Karpas-422 (cell line): ENCODE data around the gene PLOD3. TPM values are rescaled to one million over a fixed set of nuclear protein-coding genes. Genes with fewer than 3 reads are reported as not detected.

Experiments
- DNase-seq: peaks from one replicate; pipeline ENCODE4 v3.0.0-alpha.2; 2015
- H2AFZ ChIP-seq: fragments of 200-600 bp; sonication (generic); 2 replicates; pipeline ENCODE4 v1.6.1; 2014; ENCODE audit warnings: antibody characterized with exemption, low read length, mixed read lengths
- H3K27ac ChIP-seq: fragments of 200-600 bp; sonication (generic); 2 replicates; pipeline ENCODE4 v1.5.1; 2014; ENCODE audit warnings: mild to moderate bottlenecking, low read length, moderate library complexity
- H3K27me3 ChIP-seq: fragments of 200-600 bp; sonication (generic); 2 replicates; pipeline ENCODE4 v1.6.1; 2014; ENCODE audit warnings: low read length, mixed read lengths
- H3K36me3 ChIP-seq: fragments of 200-600 bp; sonication (generic); 2 replicates; pipeline ENCODE4 v1.6.1; 2014; ENCODE audit warnings: low read length, mixed read lengths; ENCODE audit not compliant: insufficient read depth
- H3K4me1 ChIP-seq: fragments of 200-600 bp; sonication (generic); 2 replicates; pipeline ENCODE4 v1.6.1; 2014; ENCODE audit warnings: mild to moderate bottlenecking, low read length, mixed read lengths
- H3K4me2 ChIP-seq: fragments of 200-600 bp; sonication (generic); 2 replicates; pipeline ENCODE4 v1.6.1; 2014; ENCODE audit warnings: low read length, low read depth, mild to moderate bottlenecking; ENCODE audit not compliant: poor library complexity, severe bottlenecking
- H3K4me3 ChIP-seq: fragments of 200-600 bp; sonication (generic); 2 replicates; pipeline ENCODE4 v1.5.1; 2014; ENCODE audit warnings: mild to moderate bottlenecking, antibody characterized with exemption, low read length, mixed read lengths
- H3K79me2 ChIP-seq: fragments of 200-600 bp; sonication (generic); 2 replicates; pipeline ENCODE4 v1.6.1; 2014; ENCODE audit warnings: mild to moderate bottlenecking, low read length, mixed read lengths
- H3K9ac ChIP-seq: fragments of 200-600 bp; sonication (generic); 2 replicates; pipeline ENCODE4 v1.6.0; 2014; ENCODE audit warnings: low read length
- H3K9me2 ChIP-seq: fragments of 200-600 bp; sonication (generic), shearing (Covaris generic); replicated peaks from 2 replicates; pipeline ENCODE4 v1.6.0; 2014; ENCODE audit warnings: mild to moderate bottlenecking, low read length, moderate library complexity; ENCODE audit not compliant: insufficient read depth
- H3K9me3 ChIP-seq: fragments of 300-700, 200-600 bp; sonication (generic); 2 replicates; pipeline ENCODE4 v1.6.1; 2014; ENCODE audit warnings: low read length, mixed read lengths
- H4K20me1 ChIP-seq: fragments of 200-600 bp; sonication (generic); 2 replicates; pipeline ENCODE4 v1.6.1; 2014; ENCODE audit warnings: mild to moderate bottlenecking, antibody characterized with exemption, low read length, low read depth; ENCODE audit not compliant: insufficient read depth
- total RNA-seq: library from RNA; depleted of rRNA; stranded (reverse); fragments of >200 nt; shearing (Covaris generic); gene quantifications from 2 replicates; pipeline ENCODE4 v1.2.3, GENCODE V29; 2014; ENCODE audit warnings: low replicate concordance

PLOD3 gene
- total RNA-seq, 1 experiment from 2014 or later: 11.1 TPM

GRCh38 chr7:101240226-101241014, 23.0 kb upstream of the PLOD3 start:
- H3K4me2 ChIP-seq: no peak overlapping the region
- H3K4me1 ChIP-seq: peaks cover 16% of the 10 kb centered on the region
- DNase-seq: no peak

GRCh38 chr7:101239951-101240220, 22.5 kb upstream of the PLOD3 start:
- Histone ChIP-seq H3K9me2 (no peaks in the 10 kb centered on the region), H2AFZ (no peak overlapping the region), H3K27me3 (no peaks in the 10 kb centered on the region), H3K9me3 (no peaks in the 10 kb centered on the region), H3K9ac (no peak overlapping the region), H3K4me3 (no peak overlapping the region), H3K36me3 (no peaks in the 10 kb centered on the region), H3K27ac (no peak overlapping the region), H4K20me1 (peaks cover 9% of the 10 kb centered on the region; the same call in 1 of the 2 replicates), H3K4me2 (no peak overlapping the region), H3K79me2 (peaks cover 26% of the 10 kb centered on the region), H3K4me1 (peaks cover 11% of the 10 kb centered on the region)
- no peak for DNase-seq

More at GRCh38 chr7:101240226-101241014, 23.0 kb upstream of the PLOD3 start:
- Histone ChIP-seq H3K27ac (no peak overlapping the region), H2AFZ (no peak overlapping the region), H3K9ac (no peak overlapping the region), H3K4me3 (no peak overlapping the region), H4K20me1 (peaks cover 9% of the 10 kb centered on the region; the same call in 1 of the 2 replicates), H3K36me3 (no peaks in the 10 kb centered on the region), H3K79me2 (peaks cover 29% of the 10 kb centered on the region), H3K9me3 (no peaks in the 10 kb centered on the region), H3K27me3 (no peaks in the 10 kb centered on the region), H3K9me2 (no peaks in the 10 kb centered on the region)

GRCh38 chr7:101239191-101239950, 22.0 kb upstream of the PLOD3 start:
- H4K20me1 ChIP-seq: peaks cover 7% of the 10 kb centered on the region; the same call in 1 of the 2 replicates
- no peak overlapping the region for H3K4me3 ChIP-seq
- H2AFZ ChIP-seq: no peak overlapping the region
- no peaks in the 10 kb centered on the region for H3K9me3 ChIP-seq
- H3K4me2 ChIP-seq: no peak overlapping the region
- H3K4me1 ChIP-seq: peaks cover 11% of the 10 kb centered on the region
- H3K27ac ChIP-seq: no peak overlapping the region
- H3K9me2 ChIP-seq: no peaks in the 10 kb centered on the region
- H3K79me2 ChIP-seq: peaks cover 24% of the 10 kb centered on the region
- DNase-seq: no peak
- H3K9ac ChIP-seq: no peak overlapping the region
- no peaks in the 10 kb centered on the region for H3K27me3 ChIP-seq
- H3K36me3 ChIP-seq: no peaks in the 10 kb centered on the region

- Histone ChIP-seq H3K36me3 (no peaks in the 10 kb centered on the region), H3K4me1 (peaks cover 5% of the 10 kb centered on the region), H3K27me3 (no peaks in the 10 kb centered on the region), H3K9me2 (no peaks in the 10 kb centered on the region), H3K79me2 (peaks cover 15% of the 10 kb centered on the region), H3K4me2 (no peak overlapping the region), H2AFZ (no peak overlapping the region), H3K9me3 (no peaks in the 10 kb centered on the region), H3K27ac (no peak overlapping the region), H3K9ac (no peak overlapping the region), H3K4me3 (no peak overlapping the region), H4K20me1 (0 out of 2 replicates have a peak, but pooled peaks cover 2% of the 10 kb centered on the region)
- no peak for DNase-seq
Observed at GRCh38 chr7:101238226-101239182, 21.1 kb upstream of the PLOD3 start.

GRCh38 chr7:101237206-101238067, 20.1 kb upstream of the PLOD3 start, which contains the start of gene CLDN15:
Gene CLDN15, minus strand, starts transcription at chr7:101237802. Its CDS starts 221 bp downstream, at chr7:101237581.
- H3K9me3 ChIP-seq: no peaks in the 10 kb centered on the region
- H3K27ac ChIP-seq: no peak within 1 kb of the TSS
- H3K27me3 ChIP-seq: no peaks in the 10 kb centered on the region
- no peak within 1 kb of the TSS for H3K4me2 ChIP-seq
- H4K20me1 ChIP-seq: no peaks in the 10 kb centered on the region
- no peak within 1 kb of the TSS for H3K4me3 ChIP-seq
- no peaks in the 10 kb centered on the region for H3K9me2 ChIP-seq
- H3K79me2 ChIP-seq: peaks cover 5% of the 10 kb centered on the region
- H3K9ac ChIP-seq: no peak within 1 kb of the TSS
- no peak for DNase-seq
- no peak within 1 kb of the TSS for H2AFZ ChIP-seq
- no peaks in the 10 kb centered on the region for H3K4me1 ChIP-seq
- H3K36me3 ChIP-seq: no peaks in the 10 kb centered on the region

- no peaks in the 10 kb centered on the region for H4K20me1 ChIP-seq
Observed at GRCh38 chr7:101236292-101236835, 19.0 kb upstream of the PLOD3 start.

GRCh38 chr7:101235522-101235921, 18.1 kb upstream of the PLOD3 start:
- no peak for DNase-seq
- H3K9me3 ChIP-seq: no peaks in the 10 kb centered on the region
- no peaks in the 10 kb centered on the region for H3K36me3 ChIP-seq
- H3K27ac ChIP-seq: no peak overlapping the region
- H3K4me1 ChIP-seq: no peaks in the 10 kb centered on the region
- no peak overlapping the region for H3K4me3 ChIP-seq
- H3K27me3 ChIP-seq: no peaks in the 10 kb centered on the region
- no peak overlapping the region for H3K4me2 ChIP-seq
- H2AFZ ChIP-seq: no peak overlapping the region
- no peaks in the 10 kb centered on the region for H3K9me2 ChIP-seq
- H4K20me1 ChIP-seq: no peaks in the 10 kb centered on the region
- no peaks in the 10 kb centered on the region for H3K79me2 ChIP-seq
- H3K9ac ChIP-seq: no peak overlapping the region

More at GRCh38 chr7:101236292-101236835, 19.0 kb upstream of the PLOD3 start:
- Histone ChIP-seq H3K27me3 (no peaks in the 10 kb centered on the region), H2AFZ (no peak overlapping the region), H3K36me3 (no peaks in the 10 kb centered on the region), H3K4me2 (no peak overlapping the region), H3K27ac (no peak overlapping the region), H3K9ac (no peak overlapping the region), H3K9me3 (no peaks in the 10 kb centered on the region), H3K4me1 (no peaks in the 10 kb centered on the region), H3K79me2 (no peaks in the 10 kb centered on the region), H3K9me2 (no peaks in the 10 kb centered on the region), H3K4me3 (no peak overlapping the region)
- DNase-seq: no peak
